Stimulated activated naive CD8-positive, alpha-beta T cell treated with anti-CD3 and anti-CD28 coated beads, Interleukin-15, amount 100 ng/mL, for 72 hours (primary cell): ENCODE results near the gene ZC3H13.
"Not testable (repeated sequence)": the region's sequence is repeated elsewhere in the genome, so short reads cannot be mapped to it uniquely, and the experiment has no call there.

ENCODE experiments used
- ATAC-seq: fragments of 150-1000 bp; cut with Tn5 transposase; 2 replicates; pipeline ENCODE4 v1.10.0; 2021; ENCODE audit warnings: mild to moderate bottlenecking, moderate library complexity
- DNase-seq, 2 donors: peaks; one replicate each; pipeline ENCODE4 v3.0.0; 2021 to 2022
- H3K27ac Mint-ChIP-seq, 2 donors: one replicate each; pipeline ENCODE4 v1.8.0; 2022; ENCODE audit warnings: mild to moderate bottlenecking in 2 of 2, mixed read lengths in 2 of 2, moderate library complexity in 2 of 2
- H3K27me3 Mint-ChIP-seq: one replicate; pipeline ENCODE4 v1.8.0; 2022; ENCODE audit warnings: mixed read lengths
- H3K4me1 Mint-ChIP-seq: one replicate; pipeline ENCODE4 v1.8.0; 2022; ENCODE audit warnings: mild to moderate bottlenecking, mixed read lengths
- H3K4me3 Mint-ChIP-seq, 2 donors: one replicate each; pipeline ENCODE4 v1.8.0; 2022; ENCODE audit warnings: mild to moderate bottlenecking in 2 of 2, mixed read lengths in 2 of 2, moderate library complexity in 1 of 2
- H3K9me3 Mint-ChIP-seq, 2 donors: one replicate each; pipeline ENCODE4 v1.8.0; 2022; ENCODE audit warnings: mixed read lengths in 2 of 2

ZC3H13 gene

GRCh38 chr13:45994752-45995151 is 57.8 kb downstream of the ZC3H13 start:
- ATAC-seq (no peak), DNase-seq (no peak)
- H3K4me1 Mint-ChIP-seq, result no peaks in the 10 kb centered on the region
- peak overlapping the region in 1 of 2 donors; percentile 12 for H3K27ac Mint-ChIP-seq
- H3K9me3 Mint-ChIP-seq, result no peaks in the 10 kb centered on the region
- no peaks in the 10 kb centered on the region for H3K27me3 Mint-ChIP-seq
- no peak overlapping the region for H3K4me3 Mint-ChIP-seq

DNA sequence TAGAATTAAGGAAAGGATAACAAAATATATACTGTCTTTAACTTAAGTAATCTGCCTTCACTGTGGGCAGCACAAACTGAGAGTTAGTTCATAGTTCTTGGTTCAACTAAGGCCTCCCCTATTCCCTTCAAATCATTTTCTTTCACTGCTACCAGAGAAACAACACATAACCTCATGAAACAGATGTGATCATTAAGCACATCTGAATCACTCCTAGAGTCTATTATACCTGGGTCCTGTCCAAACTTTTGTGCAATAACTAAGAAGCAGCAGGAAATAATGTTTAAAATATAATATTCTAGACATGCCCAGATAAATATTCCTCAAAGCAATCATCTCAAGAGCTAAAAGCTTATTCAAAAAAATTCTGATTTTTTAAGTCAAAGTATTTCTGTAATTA is 62.9 kb downstream of the ZC3H13 start:
- no peak overlapping the region for H3K4me3 Mint-ChIP-seq
- DNase-seq (no peak), ATAC-seq (no peak)
- H3K9me3 Mint-ChIP-seq, result no peaks in the 10 kb centered on the region
- no peak overlapping the region for H3K27ac Mint-ChIP-seq
- no peaks in the 10 kb centered on the region for H3K4me1 Mint-ChIP-seq
- H3K27me3 Mint-ChIP-seq, result no peaks in the 10 kb centered on the region

DNA sequence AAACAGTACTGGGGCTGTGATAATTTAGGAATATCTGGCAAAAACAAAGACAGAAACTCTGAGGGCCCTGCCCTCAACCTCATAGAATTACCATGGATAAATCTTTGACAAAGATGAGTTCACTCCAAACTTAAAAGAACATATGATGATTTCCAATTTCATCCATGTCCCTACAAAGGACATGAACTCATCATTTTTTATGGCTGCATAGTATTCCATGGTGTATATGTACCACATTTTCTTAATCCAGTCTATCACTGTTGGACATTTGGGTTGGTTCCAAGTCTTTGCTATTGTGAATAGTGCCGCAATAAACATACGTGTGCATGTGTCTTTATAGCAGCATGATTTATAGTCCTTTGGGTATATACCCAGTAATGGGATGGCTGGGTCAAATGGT is 71.4 kb downstream of the ZC3H13 start:
- not testable (repeated sequence) for ATAC-seq, DNase-seq, H3K27me3 Mint-ChIP-seq, H3K9me3 Mint-ChIP-seq, H3K27ac Mint-ChIP-seq, H3K4me3 Mint-ChIP-seq, H3K4me1 Mint-ChIP-seq

- peak overlapping the region in 1 of 2 donors; percentile 21 for H3K27ac Mint-ChIP-seq
- H3K4me3 Mint-ChIP-seq, result no peak overlapping the region
- DNase-seq (no peak), ATAC-seq (no peak)
- H3K9me3 Mint-ChIP-seq, result no peaks in the 10 kb centered on the region
- H3K27me3 Mint-ChIP-seq, result no peaks in the 10 kb centered on the region
- no peaks in the 10 kb centered on the region for H3K4me1 Mint-ChIP-seq
These were observed 77.2 kb downstream of the ZC3H13 start for GRCh38 chr13:45975337-45975736.

DNA sequence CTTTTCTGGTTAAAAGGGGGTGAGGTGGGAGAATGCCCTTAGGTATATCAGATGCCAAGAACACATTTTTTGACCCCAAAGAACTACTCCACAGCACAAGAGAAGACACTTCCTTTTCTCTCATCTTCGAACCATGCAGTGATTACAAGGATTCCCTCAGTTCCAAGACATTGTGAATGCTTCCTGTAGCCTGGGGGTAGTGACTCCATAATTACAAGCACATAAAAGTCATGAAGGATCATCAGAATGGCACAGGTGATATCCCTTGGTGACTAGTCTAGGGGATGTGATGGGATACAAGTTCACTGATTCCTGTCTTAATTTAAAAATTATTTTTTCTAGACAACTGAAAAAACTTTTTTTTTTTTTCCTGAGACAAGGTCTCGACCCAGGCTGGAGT is 78.0 kb downstream of the ZC3H13 start:
- Mint-ChIP-seq H3K9me3 (no peaks in the 10 kb centered on the region), H3K4me3 (no peak overlapping the region), H3K27ac (no peak overlapping the region), H3K4me1 (no peaks in the 10 kb centered on the region), H3K27me3 (no peaks in the 10 kb centered on the region)
- ATAC-seq (no peak), DNase-seq (no peak)

GRCh38 chr13:45967589-45967988 is 85.0 kb downstream of the ZC3H13 start:
- Mint-ChIP-seq H3K9me3 (no peaks in the 10 kb centered on the region), H3K27ac (no peak overlapping the region), H3K4me1 (peaks cover 13% of the 10 kb centered on the region), H3K27me3 (no peaks in the 10 kb centered on the region), H3K4me3 (no peak overlapping the region)
- no peak for ATAC-seq
- DNase-seq, result no peak

- no peak for DNase-seq
- ATAC-seq, result no peak
- no peak overlapping the region for H3K27ac Mint-ChIP-seq
- no peaks in the 10 kb centered on the region for H3K27me3 Mint-ChIP-seq
- H3K9me3 Mint-ChIP-seq, result no peaks in the 10 kb centered on the region
- peaks cover 13% of the 10 kb centered on the region for H3K4me1 Mint-ChIP-seq
- no peak overlapping the region for H3K4me3 Mint-ChIP-seq
These were observed 85.8 kb downstream of the ZC3H13 start for GRCh38 chr13:45966715-45967114.

DNA sequence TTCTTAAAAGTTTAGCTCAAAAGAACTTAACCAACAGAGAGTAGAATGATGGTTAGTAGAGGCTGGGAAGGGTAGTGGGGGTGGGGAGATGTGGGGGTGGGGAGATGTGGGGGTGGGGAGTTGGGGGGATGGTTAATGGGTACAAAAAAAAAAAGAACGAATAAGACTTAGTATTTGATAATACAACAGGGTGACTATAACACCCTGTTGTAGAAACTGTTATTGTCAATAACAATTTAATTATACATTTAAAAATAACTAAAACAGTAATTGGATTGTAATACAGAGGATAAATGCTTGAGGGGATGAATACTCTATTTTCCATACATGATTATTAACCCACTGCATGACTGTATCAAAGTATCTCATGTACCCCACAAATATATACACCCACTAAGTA is 91.1 kb downstream of the ZC3H13 start:
- Mint-ChIP-seq H3K27me3 (no peaks in the 10 kb centered on the region), H3K27ac (no peak overlapping the region), H3K4me1 (peaks cover 2% of the 10 kb centered on the region), H3K4me3 (no peak overlapping the region), H3K9me3 (no peaks in the 10 kb centered on the region)
- ATAC-seq, result no peak
- no peak for DNase-seq

DNA sequence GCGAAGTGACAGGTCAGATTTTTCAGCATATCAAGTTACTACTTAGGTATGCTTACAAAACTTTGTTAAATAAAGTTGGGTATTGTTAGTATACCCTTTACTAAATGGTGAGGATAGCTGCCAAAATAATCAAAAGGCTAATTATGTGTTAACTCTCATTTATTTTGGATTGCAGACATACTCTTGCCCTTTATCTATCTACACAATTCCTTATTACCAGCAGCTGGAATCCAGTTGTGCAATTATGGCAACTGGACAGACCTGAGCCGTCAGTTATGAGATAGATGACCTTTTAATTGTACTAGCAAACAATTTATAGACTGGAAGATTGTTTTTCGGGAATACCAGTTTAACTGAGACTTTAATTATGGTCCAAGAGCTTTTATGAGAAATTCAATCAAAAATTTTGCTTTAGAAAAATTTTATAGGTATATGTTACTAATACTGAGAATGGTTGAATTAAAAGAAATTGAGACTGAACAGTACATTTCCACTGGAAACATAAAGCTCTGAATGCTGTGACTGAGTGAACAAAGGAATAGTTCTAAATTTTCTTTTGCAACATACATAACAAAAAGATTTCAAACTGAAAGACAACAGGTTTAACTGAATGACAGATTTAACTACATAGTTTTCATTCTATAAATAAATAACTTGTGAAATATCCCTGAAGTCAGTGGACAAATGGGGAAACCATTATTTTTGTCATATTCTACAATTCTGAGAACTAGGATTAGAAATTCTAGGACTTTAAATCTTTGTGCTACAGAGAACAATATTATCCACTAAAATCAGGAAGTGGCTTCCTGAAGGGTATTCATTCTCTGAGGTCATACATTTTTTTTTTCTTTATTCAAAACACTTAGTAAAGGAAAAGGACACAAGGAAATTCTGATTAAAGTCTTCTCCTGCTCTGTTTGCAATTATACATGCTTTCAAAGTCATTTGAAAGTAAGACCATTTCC is 97.4 kb downstream of the ZC3H13 start:
- DNase-seq (no peak), ATAC-seq (no peak)
- H3K27me3 Mint-ChIP-seq, result no peaks in the 10 kb centered on the region
- H3K27ac Mint-ChIP-seq, result peak overlapping the region in 1 of 2 donors; percentile 20
- H3K4me1 Mint-ChIP-seq, result no peaks in the 10 kb centered on the region
- no peak overlapping the region for H3K4me3 Mint-ChIP-seq
- H3K9me3 Mint-ChIP-seq, result no peaks in the 10 kb centered on the region

DNA sequence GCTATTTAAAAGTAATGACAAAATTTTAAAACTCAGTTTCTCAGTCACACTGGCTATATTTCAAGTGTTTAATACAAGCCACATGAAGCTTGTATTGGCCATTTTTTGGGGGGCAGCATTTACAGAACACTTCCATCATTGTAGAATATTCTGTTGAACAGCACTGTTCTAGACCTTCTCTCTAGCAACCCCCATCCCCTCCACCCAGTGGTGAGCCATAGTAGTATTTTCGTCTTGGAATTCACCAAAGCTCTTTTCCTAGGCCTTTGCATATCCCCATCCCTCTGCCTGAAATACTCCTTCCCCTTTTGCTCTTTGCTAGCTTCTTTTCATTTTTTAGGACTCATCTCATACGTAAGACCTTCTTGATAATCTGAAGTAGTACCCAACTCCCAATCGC is 99.5 kb downstream of the ZC3H13 start:
- Mint-ChIP-seq H3K9me3 (no peaks in the 10 kb centered on the region), H3K4me3 (no peak overlapping the region), H3K27ac (no peak overlapping the region), H3K4me1 (no peaks in the 10 kb centered on the region), H3K27me3 (no peaks in the 10 kb centered on the region)
- DNase-seq (no peak), ATAC-seq (no peak)

- H3K4me3 Mint-ChIP-seq, result no peak overlapping the region
- no peak overlapping the region for H3K27ac Mint-ChIP-seq
- no peaks in the 10 kb centered on the region for H3K27me3 Mint-ChIP-seq
- DNase-seq, result no peak
- no peaks in the 10 kb centered on the region for H3K9me3 Mint-ChIP-seq
- no peaks in the 10 kb centered on the region for H3K4me1 Mint-ChIP-seq
- ATAC-seq, result no peak
These were observed 100.8 kb downstream of the ZC3H13 start for GRCh38 chr13:45951724-45952123.

GRCh38 chr13:45951166-45951565 is 101.4 kb downstream of the ZC3H13 start:
- Mint-ChIP-seq H3K4me1 (no peaks in the 10 kb centered on the region), H3K27me3 (no peaks in the 10 kb centered on the region), H3K9me3 (no peaks in the 10 kb centered on the region), H3K4me3 (no peak overlapping the region), H3K27ac (peak overlapping the region in 1 of 2 donors; percentile 49)
- no peak for ATAC-seq
- DNase-seq, result no peak

GRCh38 chr13:45950386-45951000 is 102.1 kb downstream of the ZC3H13 start:
- Mint-ChIP-seq H3K27ac (peak overlapping the region; percentile 20 to 49), H3K4me3 (no peak overlapping the region), H3K27me3 (no peaks in the 10 kb centered on the region), H3K4me1 (no peaks in the 10 kb centered on the region), H3K9me3 (no peaks in the 10 kb centered on the region)
- ATAC-seq (no peak), DNase-seq (no peak)

- Mint-ChIP-seq H3K27ac (no peak overlapping the region), H3K4me1 (no peaks in the 10 kb centered on the region), H3K4me3 (no peak overlapping the region), H3K27me3 (no peaks in the 10 kb centered on the region), H3K9me3 (no peaks in the 10 kb centered on the region)
- DNase-seq (no peak), ATAC-seq (no peak)
These were observed 103.4 kb downstream of the ZC3H13 start for GRCh38 chr13:45949161-45949560.

DNA sequence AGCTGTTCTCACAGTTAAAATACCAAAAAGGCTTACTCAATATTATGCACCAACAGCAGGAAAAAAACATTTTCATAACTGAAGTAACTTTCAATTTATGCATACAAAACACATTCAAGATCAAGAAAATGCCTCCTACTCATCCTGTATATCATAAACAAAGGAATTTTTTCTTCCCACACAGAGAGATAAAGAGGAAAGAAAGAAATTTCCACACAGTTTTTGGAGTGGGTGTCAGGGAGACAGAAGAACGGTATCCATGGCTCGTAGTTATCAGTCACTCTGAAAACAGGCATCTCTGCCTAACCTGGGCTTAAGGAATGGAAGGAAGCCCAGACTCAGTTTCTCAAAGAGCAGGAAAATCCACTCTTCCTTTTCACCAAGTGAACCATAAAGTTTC is 108.6 kb downstream of the ZC3H13 start:
- ATAC-seq (no peak), DNase-seq (no peak)
- H3K9me3 Mint-ChIP-seq, result no peaks in the 10 kb centered on the region
- peaks cover 10% of the 10 kb centered on the region for H3K27me3 Mint-ChIP-seq
- H3K27ac Mint-ChIP-seq, result no peak overlapping the region
- H3K4me3 Mint-ChIP-seq, result no peak overlapping the region
- H3K4me1 Mint-ChIP-seq, result no peaks in the 10 kb centered on the region

DNA sequence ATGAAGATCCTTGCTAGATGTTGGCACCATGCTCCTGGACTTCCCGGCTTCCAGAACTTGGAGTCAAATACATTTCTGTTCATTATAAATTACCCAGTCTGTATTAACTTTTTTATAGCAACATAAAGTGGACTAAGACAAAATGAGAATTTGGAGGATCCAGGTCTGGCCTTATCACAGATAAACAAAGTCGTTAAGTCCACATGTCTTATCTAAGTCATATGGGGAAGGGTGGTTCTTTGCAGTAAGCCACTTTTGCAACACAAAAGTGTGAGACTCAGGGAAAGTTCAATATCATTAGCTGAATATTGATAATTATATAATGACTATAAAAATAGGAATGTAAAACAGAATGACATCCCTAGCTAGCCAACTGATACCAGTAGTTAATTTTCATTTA is 109.4 kb downstream of the ZC3H13 start:
- Mint-ChIP-seq H3K9me3 (no peaks in the 10 kb centered on the region), H3K27ac (no peak overlapping the region), H3K4me1 (no peaks in the 10 kb centered on the region), H3K4me3 (no peak overlapping the region), H3K27me3 (peaks cover 10% of the 10 kb centered on the region)
- ATAC-seq (no peak), DNase-seq (no peak)
